Measurements from ENCODE around the gene ANKS1A.
"Not testable (repeated sequence)": the region's sequence is repeated elsewhere in the genome, so short reads cannot be mapped to it uniquely, and the experiment has no call there.

ANKS1A gene

DNA sequence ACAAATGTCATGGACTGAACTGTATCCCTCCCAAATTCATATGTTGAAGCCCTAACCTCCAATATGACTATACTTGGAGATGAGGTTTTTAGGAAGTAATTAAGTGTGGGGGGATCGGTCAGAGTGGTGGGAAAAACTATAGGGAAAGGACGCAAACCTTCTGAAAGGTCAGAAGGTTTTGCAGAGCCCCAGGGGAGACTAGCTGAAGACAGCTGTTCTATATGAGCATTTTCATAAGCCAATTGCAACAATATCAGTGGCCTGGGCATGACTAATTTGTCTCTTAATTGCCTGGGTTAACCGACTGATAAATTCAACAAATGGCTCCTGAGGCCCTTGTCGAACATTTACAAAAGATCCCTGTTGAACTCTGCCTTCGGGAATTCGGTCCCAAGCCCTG, 217.0 kb downstream of the ANKS1A start:
- DNase-seq (ENCODE audit: low read depth in 2 of 2) = not testable (repeated sequence)

DNA sequence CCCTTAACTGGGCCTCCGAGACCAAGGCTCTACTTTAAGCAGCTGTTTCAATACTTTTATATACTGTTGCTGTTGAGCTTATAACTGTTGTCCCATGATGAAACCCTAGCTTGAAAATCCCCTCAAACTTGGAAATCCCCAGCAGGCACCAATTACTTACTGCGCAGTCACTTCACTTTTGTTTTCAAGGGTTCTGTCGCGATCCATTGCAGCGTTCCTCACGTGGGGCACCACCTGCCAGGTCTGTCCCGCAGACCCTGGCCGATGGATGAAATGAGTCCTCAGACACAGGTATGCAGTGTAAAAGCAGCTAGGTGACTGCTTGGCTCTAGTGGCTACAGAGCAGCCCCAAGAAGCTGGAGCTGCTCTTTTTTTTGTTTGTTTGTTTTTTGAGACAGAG, 218.2 kb downstream of the ANKS1A start:
- not testable (repeated sequence) for DNase-seq (ENCODE audit: low read depth in 2 of 2)

DNA sequence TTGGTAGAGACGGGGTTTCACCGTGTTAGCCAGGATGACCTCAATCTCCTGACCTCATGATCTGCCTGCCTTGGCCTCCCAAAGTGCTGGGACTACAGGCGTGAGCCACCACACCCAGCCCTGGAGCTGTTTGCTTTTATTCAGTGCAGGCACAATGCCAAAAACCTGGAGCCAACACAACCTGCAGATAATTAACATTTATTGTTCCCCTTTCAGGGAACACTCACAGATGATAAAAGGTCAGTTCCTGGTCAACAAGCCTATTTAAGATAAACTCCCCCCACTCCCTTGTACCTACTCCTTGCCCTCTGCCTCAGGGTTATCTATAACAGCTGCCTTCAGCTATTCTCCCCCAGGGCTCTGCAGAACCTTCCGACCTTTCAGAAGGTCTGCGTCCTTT, 218.7 kb downstream of the ANKS1A start:
- not testable (repeated sequence) for DNase-seq (ENCODE audit: low read depth in 2 of 2)

- DNase-seq (ENCODE audit: low read depth in 2 of 2) = no peak
Observed at GRCh38 chr6:35108309-35108885, 219.3 kb downstream of the ANKS1A start.

- no peak for DNase-seq (ENCODE audit: low read depth in 2 of 2)
Observed at GRCh38 chr6:35120746-35121145, 231.7 kb downstream of the ANKS1A start.

- DNase-seq (ENCODE audit: low read depth in 2 of 2) = no peak
Observed at GRCh38 chr6:35124356-35124755, 235.3 kb downstream of the ANKS1A start.

DNA sequence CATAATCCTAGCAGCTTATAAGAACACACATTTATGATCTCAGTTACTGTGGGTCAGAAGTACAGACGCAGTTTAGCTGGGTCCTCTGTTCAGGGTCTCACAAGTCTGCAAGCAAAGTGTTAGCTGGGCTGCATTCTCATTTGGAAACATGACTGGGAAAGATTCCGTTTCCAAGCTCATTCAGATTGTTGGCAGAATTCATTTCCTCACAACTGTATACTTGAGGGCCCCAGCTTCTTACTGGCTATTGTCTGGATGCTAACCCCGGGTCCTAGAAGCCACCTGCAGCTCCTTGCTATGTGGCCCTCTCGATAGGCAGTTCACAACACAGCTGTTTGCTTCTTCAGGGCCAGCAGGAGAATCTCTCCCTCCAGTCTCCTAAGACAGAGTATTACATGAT, 239.0 kb downstream of the ANKS1A start:
- DNase-seq (ENCODE audit: low read depth in 2 of 2) = no peak

GRCh38 chr6:35128496-35128895, 239.4 kb downstream of the ANKS1A start:
- DNase-seq (ENCODE audit: low read depth in 2 of 2) = no peak

GRCh38 chr6:35136185-35136584, 247.1 kb downstream of the ANKS1A start:
- DNase-seq (ENCODE audit: low read depth in 2 of 2) = no peak

DNA sequence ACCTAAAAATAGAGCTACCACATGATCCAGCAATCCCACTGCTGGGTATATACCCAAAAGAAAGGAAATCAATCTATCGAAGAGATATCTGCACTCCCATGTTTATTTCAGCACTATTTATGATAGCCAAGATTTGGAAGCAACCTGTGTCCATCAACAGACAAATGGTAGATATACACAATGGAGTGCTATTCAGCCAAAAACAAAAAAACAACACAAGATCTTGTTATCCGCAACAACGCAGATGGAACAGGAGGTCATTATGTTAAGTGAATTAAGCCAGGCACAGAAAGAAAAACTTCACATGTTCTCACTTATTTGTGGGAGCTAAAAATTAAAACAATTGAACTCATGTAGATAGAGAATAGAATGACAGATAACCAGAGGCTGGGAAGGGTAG, 249.1 kb downstream of the ANKS1A start:
- not testable (repeated sequence) for DNase-seq (ENCODE audit: low read depth in 2 of 2)

GRCh38 chr6:35139470-35139869, 250.4 kb downstream of the ANKS1A start:
- no peak for DNase-seq (ENCODE audit: low read depth in 2 of 2)

- DNase-seq (ENCODE audit: low read depth in 2 of 2) = peak; percentile 14 to 25
Observed at GRCh38 chr6:35139924-35140638, 251.0 kb downstream of the ANKS1A start.

DNA sequence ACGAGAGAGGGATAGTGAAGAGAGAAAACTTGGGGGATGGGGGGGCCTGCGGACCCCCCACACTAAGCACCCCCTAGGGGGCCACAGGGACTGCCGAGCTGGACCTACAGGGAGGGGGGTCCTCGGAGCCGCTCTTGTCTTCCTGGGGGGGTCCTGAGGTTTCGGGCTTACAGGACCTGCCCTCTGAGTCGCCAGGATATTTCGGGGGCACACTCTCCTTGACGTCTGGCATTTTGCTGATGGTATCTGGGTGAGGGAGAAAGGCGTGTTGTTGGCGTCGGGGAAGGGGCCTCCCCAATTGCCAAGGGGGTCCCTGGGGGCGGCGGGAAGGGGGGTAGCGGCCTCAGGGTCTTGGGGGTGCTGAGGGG, 251.6 kb downstream of the ANKS1A start:
- no peak for DNase-seq (ENCODE audit: low read depth in 2 of 2)

Measured in activated CD8-positive, alpha-beta memory T cell treated with anti-CD3 and anti-CD28 coated beads for 4 hours (primary cell).